ENCODE measurements around the gene ELMO3.
A peak's percentile ranks its signal among the peaks of the same experiment; 100 is the strongest.

ELMO3 gene

GRCh38 chr16:67226804-67227566, 28.1 kb downstream of the ELMO3 start, which contains the start of gene TMEM208:
Gene TMEM208, plus strand, starts transcription at chr16:67227130. Its CDS starts 89 bp downstream, at chr16:67227219.
- DNase-seq: peak; percentile 97

- DNase-seq: no peak
These were observed 28.6 kb downstream of the ELMO3 start for GRCh38 chr16:67227567-67227921.

GRCh38 chr16:67228034-67228785, 29.3 kb downstream of the ELMO3 start:
- DNase-seq: no peak

- DNase-seq: no peak
These were observed 30.0 kb downstream of the ELMO3 start for GRCh38 chr16:67228905-67229304.

- no peak for DNase-seq
These were observed 31.2 kb downstream of the ELMO3 start for GRCh38 chr16:67229906-67230808.

GRCh38 chr16:67230809-67231660, 32.1 kb downstream of the ELMO3 start:
- DNase-seq: no peak

DNA sequence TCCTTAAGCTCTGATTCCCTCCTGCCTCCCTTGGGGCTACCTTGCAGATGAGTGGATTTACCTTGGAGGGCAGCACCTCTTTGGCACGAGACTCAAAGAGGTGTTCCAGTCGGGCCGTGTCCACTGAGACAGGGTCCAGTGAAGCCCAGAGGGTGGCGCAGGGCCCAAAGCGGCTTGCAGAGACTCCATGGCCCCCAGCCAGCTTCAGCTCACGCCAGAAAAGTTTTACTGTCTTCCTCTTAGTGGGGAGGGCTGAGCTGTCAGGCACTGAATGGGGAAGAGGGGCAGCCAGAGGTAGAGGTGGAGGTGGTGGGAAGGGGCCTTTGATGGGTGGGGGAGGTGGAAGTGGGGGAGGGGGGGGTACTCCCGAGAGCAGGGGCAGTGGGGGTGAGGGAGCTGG, 34.7 kb downstream of the ELMO3 start:
- DNase-seq: no peak

DNA sequence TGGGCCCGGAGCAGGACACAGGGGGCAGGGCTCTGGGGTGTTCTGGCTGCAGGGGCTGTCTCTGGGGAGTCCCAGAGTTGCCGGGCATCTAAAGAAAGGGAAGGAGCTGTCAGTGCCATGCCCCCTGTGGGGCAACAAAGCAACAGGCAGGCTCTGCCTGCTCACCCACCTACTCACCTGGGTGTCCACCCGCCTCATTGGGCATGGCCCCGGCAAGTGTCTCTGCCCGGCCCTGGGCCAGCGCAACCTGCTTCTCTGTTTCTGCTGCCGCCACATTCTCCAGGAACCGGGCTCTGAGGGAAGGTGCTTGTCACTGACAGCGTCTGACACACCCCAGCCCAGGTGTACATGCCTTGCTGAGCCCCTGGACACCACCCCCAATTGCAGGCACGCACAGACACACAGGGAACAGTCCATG, 35.3 kb downstream of the ELMO3 start:
- DNase-seq: no peak

DNA sequence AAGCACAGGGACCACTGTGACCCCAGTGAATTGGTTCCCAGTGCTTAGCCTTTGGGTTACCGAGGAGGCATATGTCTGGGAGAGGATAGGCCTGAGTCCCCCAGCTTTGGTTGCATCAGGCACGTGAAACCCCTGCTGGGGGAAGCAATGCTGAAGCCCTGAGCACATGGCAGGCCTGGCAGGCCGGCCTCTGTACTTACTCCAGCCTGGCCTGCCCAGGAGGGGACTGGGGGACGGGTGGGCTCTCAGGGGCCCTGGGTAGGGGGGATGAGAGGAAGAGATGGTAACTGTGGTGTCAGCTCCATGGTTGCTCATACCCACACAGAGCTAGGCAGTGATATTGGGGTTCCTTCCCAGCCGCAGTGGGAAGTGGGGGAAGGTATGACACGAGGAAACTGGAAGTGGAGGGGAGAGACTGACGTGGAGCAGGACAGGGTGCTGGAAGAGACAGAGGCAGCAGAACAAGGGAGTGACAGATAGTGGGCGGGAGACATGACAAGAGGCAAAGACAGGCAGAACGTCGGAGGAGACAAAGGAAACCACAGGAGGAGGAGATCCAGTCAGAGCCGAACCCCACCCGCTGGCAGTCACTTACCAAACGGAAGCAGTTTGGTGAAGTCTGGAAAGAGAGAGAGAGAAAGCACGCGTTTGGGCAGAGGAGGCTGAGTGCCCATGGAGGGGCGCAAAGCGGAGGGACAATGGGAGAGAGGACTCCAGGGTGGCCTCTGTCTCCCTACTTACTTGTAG, 37.1 kb downstream of the ELMO3 start:
- DNase-seq: peak; percentile 64

GRCh38 chr16:67236563-67237395, 37.8 kb downstream of the ELMO3 start:
- peak; percentile 57 for DNase-seq

GRCh38 chr16:67237396-67238277, 38.7 kb downstream of the ELMO3 start:
- DNase-seq: no peak

DNA sequence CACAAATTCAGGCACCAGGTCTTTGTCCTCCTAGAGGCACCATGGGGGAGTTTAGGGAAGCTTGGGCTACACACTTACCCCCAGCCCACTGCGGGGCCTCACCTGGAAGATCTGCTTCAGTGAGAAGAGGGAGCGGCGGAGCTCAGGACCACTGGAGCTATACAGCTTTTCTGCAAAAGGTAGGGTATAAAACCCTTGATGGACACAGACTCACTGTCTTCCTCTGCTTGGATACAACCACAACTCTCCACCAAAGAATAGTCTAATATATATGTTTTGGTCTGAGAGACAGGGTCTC, 39.3 kb downstream of the ELMO3 start:
- no peak for DNase-seq

DNA sequence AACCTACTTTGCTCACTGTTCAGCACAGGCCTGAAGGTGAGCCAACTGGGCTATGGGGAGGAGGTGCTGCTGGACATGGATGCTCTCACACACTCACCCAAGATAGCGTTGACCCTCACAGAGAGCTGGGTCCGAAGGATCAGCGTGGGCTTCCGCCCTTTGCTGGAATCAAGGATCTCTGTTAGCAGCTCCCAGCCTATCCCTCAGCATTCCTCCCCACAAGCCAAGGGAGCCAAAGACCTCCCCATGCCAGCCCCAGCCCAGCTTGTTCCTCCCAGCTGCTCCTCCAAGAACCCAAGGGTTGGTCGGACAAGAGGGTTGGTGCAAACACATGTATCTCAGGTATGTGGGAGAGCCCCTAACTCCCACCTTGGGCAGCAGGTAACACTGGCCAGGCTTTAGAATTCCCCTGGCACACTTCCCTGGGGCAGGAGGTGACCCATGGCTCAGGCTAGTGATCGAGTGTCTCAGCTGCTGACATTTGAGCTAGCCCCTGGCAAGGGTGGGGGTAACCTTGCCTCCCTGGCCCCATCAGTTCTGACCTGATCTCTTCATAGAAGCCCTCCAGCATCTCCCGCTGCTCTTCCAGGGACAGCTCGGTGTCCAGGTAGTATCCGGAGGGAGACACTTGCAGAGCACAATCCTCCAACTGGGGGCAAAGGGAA, 40.0 kb downstream of the ELMO3 start:
- no peak for DNase-seq

DNA sequence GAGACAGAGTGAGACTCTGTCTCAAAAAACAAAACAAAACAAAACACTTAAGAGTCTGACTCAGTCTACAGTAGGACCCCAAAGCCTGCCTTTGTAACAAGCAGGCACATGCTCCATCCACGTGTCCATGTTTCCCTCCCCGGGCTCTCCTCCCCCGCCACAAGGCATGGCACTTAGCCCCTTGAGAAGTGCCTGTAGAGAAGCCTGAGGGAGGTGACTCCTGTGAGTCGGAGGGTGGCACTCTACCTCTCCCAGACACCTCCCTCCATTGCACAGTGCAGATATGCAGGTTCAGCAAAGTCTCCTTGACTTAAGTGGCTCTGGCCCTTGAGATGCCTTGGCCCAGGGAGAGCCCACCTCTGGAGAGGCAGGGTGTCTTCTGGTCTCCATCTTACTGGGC, 41.6 kb downstream of the ELMO3 start:
- no peak for DNase-seq

- DNase-seq: no peak
These were observed 42.3 kb downstream of the ELMO3 start for GRCh38 chr16:67241008-67241900.

GRCh38 chr16:67242138-67242730, 43.3 kb downstream of the ELMO3 start:
- no peak for DNase-seq

- no peak for DNase-seq
These were observed 44.5 kb downstream of the ELMO3 start for GRCh38 chr16:67243481-67243880.
